H1 (cell line): ENCODE results near the gene TUT7. TPM values are rescaled to one million over a fixed set of nuclear protein-coding genes. Genes with fewer than 3 reads are reported as not detected.

ENCODE experiments used
- CTCF ChIA-PET: fragments of 300-600 bp; sonication (Branson Sonifier 250); formaldehyde crosslinking; loops from one replicate; lab custom pipeline; 2021; ENCODE audit not compliant: partially characterized antibody; lab: Charles Lee
- POLR2A ChIA-PET: fragments of 300-600 bp; sonication (Branson Sonifier 250); formaldehyde crosslinking; loops from one replicate; lab custom pipeline; 2021; ENCODE audit warnings: inconsistent platforms; ENCODE audit not compliant: partially characterized antibody; lab: Charles Lee
- DNase-seq, 2 experiments: peaks; one replicate each; pipeline versions ENCODE4 v3.0.0 to v3.0.0-alpha.2; 2010 to 2022; ENCODE audit warnings: low spot score in 2 of 2, low read depth in 1 of 2, mixed read lengths in 1 of 2
- FAIRE-seq: peaks from 2 replicates; lab custom pipeline; 2011; peaks lifted over from hg19 to GRCh38; lab: Jason Lieb, UNC
- H2AFZ ChIP-seq: 2 replicates; pipeline ENCODE4 v1.8.1; 2012; ENCODE audit warnings: low read length, inconsistent platforms
- H2AK5ac ChIP-seq: 2 replicates; pipeline ENCODE4 v1.6.1; 2013; ENCODE audit warnings: low read depth, low read length
- H2BK120ac ChIP-seq: replicated peaks from 2 replicates; pipeline ENCODE3; 2013; ENCODE audit warnings: low read depth, low read length, inconsistent platforms
- H2BK12ac ChIP-seq: 2 replicates; pipeline ENCODE4 v1.6.1; 2013; ENCODE audit warnings: low read depth, low read length
- H2BK15ac ChIP-seq: 2 replicates; pipeline ENCODE4 v1.6.1; 2013; ENCODE audit warnings: low read length
- H2BK20ac ChIP-seq: 2 replicates; pipeline ENCODE4 v1.6.1; 2013; ENCODE audit warnings: low read length
- H2BK5ac ChIP-seq: 2 replicates; pipeline ENCODE4 v1.6.1; 2013; ENCODE audit warnings: low read depth, low read length
- H3K14ac ChIP-seq: 2 replicates; pipeline ENCODE4 v1.6.1; 2013; ENCODE audit warnings: inconsistent platforms; ENCODE audit not compliant: insufficient read length
- H3K18ac ChIP-seq: 2 replicates; pipeline ENCODE4 v1.6.1; 2013; ENCODE audit warnings: low read length; ENCODE audit errors: extremely low read depth
- H3K23ac ChIP-seq: 2 replicates; pipeline ENCODE4 v1.6.1; 2013; ENCODE audit warnings: inconsistent platforms; ENCODE audit not compliant: insufficient read length
- H3K23me2 ChIP-seq: 2 replicates; pipeline ENCODE4 v1.6.1; 2013; ENCODE audit warnings: low read depth, low read length
- H3K27ac ChIP-seq: 2 replicates; pipeline ENCODE4 v1.6.1; 2011; ENCODE audit warnings: low read depth, low read length, inconsistent platforms
- H3K27me3 ChIP-seq, 4 experiments: replicated peaks in 1 of 4; 1 replicate in 1 of 4; 2 replicates in 3 of 4; pipeline versions ENCODE4 v1.6.1 to v1.8.1; 2011 to 2013; ENCODE audit warnings: low read length in 3 of 4, mild to moderate bottlenecking in 3 of 4, inconsistent platforms in 2 of 4, mixed read lengths in 2 of 4, moderate library complexity in 1 of 4; ENCODE audit not compliant: control insufficient read depth in 3 of 4, insufficient read depth in 3 of 4; ENCODE audit errors: extremely low read depth in 1 of 4
- H3K36me3 ChIP-seq, 4 experiments: 2 replicates each; pipeline versions ENCODE4 v1.6.1 to v1.8.1; 2011 to 2013; ENCODE audit warnings: mild to moderate bottlenecking in 4 of 4, low read length in 3 of 4, moderate library complexity in 2 of 4, control low read depth in 1 of 4, inconsistent platforms in 1 of 4; ENCODE audit not compliant: insufficient read depth in 4 of 4, control insufficient read depth in 2 of 4
- H3K4ac ChIP-seq: replicated peaks from 2 replicates; pipeline ENCODE3; 2013; ENCODE audit warnings: low read length, low read depth, mixed read lengths, inconsistent platforms; ENCODE audit not compliant: insufficient read length
- H3K4me1 ChIP-seq, 4 experiments: replicated peaks in 1 of 4; 1 replicate in 1 of 4; 2 replicates in 3 of 4; pipeline versions ENCODE4 v1.6.1 to v1.8.1; 2011 to 2013; ENCODE audit warnings: low read length in 3 of 4, inconsistent platforms in 2 of 4, mixed read lengths in 1 of 4; ENCODE audit not compliant: insufficient read depth in 4 of 4, control insufficient read depth in 3 of 4
- H3K4me2 ChIP-seq, 2 experiments: 2 replicates each; pipeline versions ENCODE4 v1.6.1 to v1.8.1; 2011 to 2013; ENCODE audit warnings: low read depth in 2 of 2, low read length in 2 of 2, control low read depth in 1 of 2, inconsistent platforms in 1 of 2, mild to moderate bottlenecking in 1 of 2; ENCODE audit not compliant: insufficient read depth in 1 of 2
- H3K4me3 ChIP-seq, 4 experiments: fragments of 200-600, 300-600 bp in 1 of 4; sonication (generic), shearing (Covaris generic), sonication (Bioruptor Twin) in 1 of 4; 2 replicates each; pipeline versions ENCODE4 v1.5.1 to v1.8.1; 2011 to 2016; ENCODE audit warnings: low read length in 4 of 4, low read depth in 3 of 4, control low read depth in 2 of 4, inconsistent platforms in 2 of 4, mild to moderate bottlenecking in 2 of 4, mixed read lengths in 1 of 4, moderate library complexity in 1 of 4; ENCODE audit not compliant: insufficient read depth in 2 of 4; ENCODE audit errors: extremely low read depth in 1 of 4
- H3K56ac ChIP-seq: replicated peaks from 2 replicates; pipeline ENCODE3; 2013; ENCODE audit warnings: low read depth, mild to moderate bottlenecking, mixed read lengths, low read length, inconsistent platforms; ENCODE audit not compliant: insufficient read length
- H3K79me1 ChIP-seq: 2 replicates; pipeline ENCODE4 v1.6.1; 2013; ENCODE audit warnings: low read depth, low read length, control low read depth
- H3K79me2 ChIP-seq, 2 experiments: 2 replicates each; pipeline versions ENCODE4 v1.6.1 to v1.8.1; 2012 to 2013; ENCODE audit warnings: low read length in 2 of 2, mild to moderate bottlenecking in 2 of 2, inconsistent platforms in 1 of 2; ENCODE audit not compliant: insufficient read depth in 2 of 2, control insufficient read depth in 1 of 2
- H3K9ac ChIP-seq, 4 experiments: replicated peaks in 1 of 4; 1 replicate in 1 of 4; 2 replicates in 3 of 4; pipeline versions ENCODE4 v1.6.1 to v1.8.1; 2011 to 2013; ENCODE audit warnings: low read depth in 3 of 4, low read length in 3 of 4, control low read depth in 2 of 4, mild to moderate bottlenecking in 2 of 4, moderate library complexity in 2 of 4, inconsistent platforms in 1 of 4; ENCODE audit errors: extremely low read depth in 1 of 4
- H3K9me3 ChIP-seq, 2 experiments: 2 replicates each; pipeline versions ENCODE4 v1.6.1 to v1.8.1; 2012 to 2013; ENCODE audit warnings: mild to moderate bottlenecking in 2 of 2, moderate library complexity in 2 of 2, control low read depth in 1 of 2, inconsistent platforms in 1 of 2, low read depth in 1 of 2, low read length in 1 of 2, mixed read lengths in 1 of 2; ENCODE audit not compliant: insufficient read depth in 2 of 2
- H4K20me1 ChIP-seq, 2 experiments: replicated peaks in 1 of 2; 2 replicates each; pipeline versions ENCODE3 to v1.8.1; 2011 to 2013; ENCODE audit warnings: inconsistent platforms in 2 of 2, low read length in 2 of 2, mild to moderate bottlenecking in 1 of 2; ENCODE audit not compliant: insufficient read depth in 2 of 2, control insufficient read depth in 1 of 2
- H4K5ac ChIP-seq: 2 replicates; pipeline ENCODE4 v1.6.1; 2013; ENCODE audit warnings: low read length, low read depth, mixed read lengths, inconsistent platforms; ENCODE audit not compliant: insufficient read length
- H4K8ac ChIP-seq: 2 replicates; pipeline ENCODE4 v1.8.0; 2013; ENCODE audit warnings: mild to moderate bottlenecking, moderate library complexity, low read length, inconsistent platforms; ENCODE audit not compliant: insufficient read depth; ENCODE audit errors: extremely low read depth
- H4K91ac ChIP-seq: replicated peaks from 2 replicates; pipeline ENCODE3; 2013; ENCODE audit warnings: low read length, mixed read lengths, inconsistent platforms; ENCODE audit not compliant: insufficient read length
- ASH2L ChIP-seq: fragments of 200-600, 300-600 bp; sonication (generic); IDR thresholded peaks from one replicate; pipeline ENCODE4 v1.7.1; 2017; ENCODE audit warnings: low read length
- CTCF ChIP-seq, 3 experiments: IDR thresholded peaks; 1 replicate in 2 of 3; 2 replicates in 1 of 3; pipeline versions ENCODE4 v1.5.1 to v1.6.1; 2011; ENCODE audit warnings: low read length in 3 of 3, mild to moderate bottlenecking in 3 of 3, inconsistent platforms in 2 of 3, low read depth in 1 of 3, moderate library complexity in 1 of 3; ENCODE audit not compliant: insufficient read depth in 1 of 3; ENCODE audit errors: control extremely low read depth in 1 of 3
- KDM1A ChIP-seq: fragments of 200-600, 300-600 bp; sonication (generic); IDR thresholded peaks from 2 replicates; pipeline ENCODE4 v1.7.1; 2016; ENCODE audit warnings: mild to moderate bottlenecking, low read length, borderline replicate concordance
- RBBP5 ChIP-seq: IDR thresholded peaks from 2 replicates; pipeline ENCODE4 v1.7.1; 2012; ENCODE audit warnings: low read depth, mild to moderate bottlenecking, inconsistent platforms, low read length, moderate library complexity, borderline replicate concordance
- WGBS, 2 experiments: shearing (Covaris generic) in 1 of 2; methylation state at CpG; one replicate each; pipeline versions ENCODE4 v1.1.6 to v1.1.7; 2013 to 2015; ENCODE audit warnings: low lambda C conversion rate in 2 of 2, mixed read lengths in 2 of 2, inconsistent platforms in 1 of 2, low coverage in 1 of 2, missing lambda C conversion rate in 1 of 2; ENCODE audit not compliant: insufficient replicate concordance in 2 of 2, insufficient coverage in 1 of 2, insufficient read length in 1 of 2; ENCODE audit errors: extremely low coverage in 1 of 2, missing lambda C conversion rate in 1 of 2; 5-methylcytosine and 5-hydroxymethylcytosine counted together
- polyA plus RNA-seq, 7 experiments: library from polyadenylated mRNA; depleted of rRNA in 3 of 7; stranded (reverse) in 5 of 7; unstranded in 2 of 7; fragments of >200 nt in 5 of 7; fragments of 200-250 nt in 2 of 7; gene quantifications; 1 replicate in 5 of 7; 2 replicates in 1 of 7; 4 replicates in 1 of 7; pipeline versions ENCODE4 v1.2.1 to v1.2.3, GENCODE V29; 2011 to 2013; ENCODE audit warnings: missing spikeins in 2 of 7, mixed read lengths in 2 of 7
- total RNA-seq: library from RNA; stranded (reverse); fragmentation: NEBNext Ultra II Directional; extraction: Animal tissue kit (Norgen Biotek cat#: 25700); gene quantifications from 2 replicates; pipeline ENCODE4 v1.2.1, GENCODE V29; 2021
- TF ChIP-seq, protein P1 (sequence below): IDR thresholded peaks from 2 replicates; pipeline ENCODE4 v1.6.1; 2011; ENCODE audit warnings: low read length, improper control_type of control experiment

TUT7 gene
- total and polyA plus RNA-seq, 2 of the 8 experiments (the other 6 are each of a cell fraction or from before 2014, with no cell fraction given) = 4.8 to 19.3 TPM

DNA sequence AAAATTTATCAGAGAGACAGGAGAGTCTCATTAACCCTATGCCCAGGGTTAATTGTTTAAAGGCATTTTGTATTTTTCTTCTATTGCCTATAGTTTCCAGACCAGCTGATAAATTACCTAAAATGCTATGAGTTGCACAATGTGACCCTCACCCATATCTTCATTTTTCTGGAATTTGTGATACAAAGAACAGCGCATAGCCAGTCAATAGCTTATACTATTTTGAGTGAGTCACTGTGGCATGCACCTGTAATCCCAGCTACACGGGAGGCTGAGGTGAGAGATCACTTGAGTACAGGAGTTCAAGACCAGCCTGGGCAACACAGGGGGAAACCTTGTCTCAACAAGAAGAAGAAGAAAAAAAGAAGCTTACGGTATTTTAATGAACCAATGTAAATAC lies 97.6 kb downstream of the TUT7 start:
- Histone ChIP-seq H4K8ac (no peak overlapping the region), H3K4ac (no peak overlapping the region), H2AFZ (no peak overlapping the region), H2BK12ac (no peak overlapping the region), H4K91ac (no peak overlapping the region), H3K9me3 (peaks cover 6% of the 10 kb centered on the region in 2 experiments; a peak in 3 of 4 replicates), H4K5ac (no peak overlapping the region), H3K4me2 (no peak overlapping the region), H3K36me3 (no peaks in the 10 kb centered on the region), H3K18ac (no peak overlapping the region), H2BK15ac (no peak overlapping the region), H3K14ac (no peak overlapping the region), H2AK5ac (no peak overlapping the region), H3K4me3 (no peak overlapping the region), H4K20me1 (no peaks in the 10 kb centered on the region), H2BK120ac (no peak overlapping the region), H2BK20ac (no peak overlapping the region), H3K79me2 (no peaks in the 10 kb centered on the region), H3K79me1 (no peaks in the 10 kb centered on the region), H3K27ac (no peak overlapping the region), H3K4me1 (no peaks in the 10 kb centered on the region), H3K23ac (no peak overlapping the region), H3K23me2 (no peaks in the 10 kb centered on the region), H3K27me3 (no peaks in the 10 kb centered on the region), H3K56ac (no peak overlapping the region), H2BK5ac (no peak overlapping the region), H3K9ac (no peak overlapping the region)
- TF ChIP-seq, protein P1, sequence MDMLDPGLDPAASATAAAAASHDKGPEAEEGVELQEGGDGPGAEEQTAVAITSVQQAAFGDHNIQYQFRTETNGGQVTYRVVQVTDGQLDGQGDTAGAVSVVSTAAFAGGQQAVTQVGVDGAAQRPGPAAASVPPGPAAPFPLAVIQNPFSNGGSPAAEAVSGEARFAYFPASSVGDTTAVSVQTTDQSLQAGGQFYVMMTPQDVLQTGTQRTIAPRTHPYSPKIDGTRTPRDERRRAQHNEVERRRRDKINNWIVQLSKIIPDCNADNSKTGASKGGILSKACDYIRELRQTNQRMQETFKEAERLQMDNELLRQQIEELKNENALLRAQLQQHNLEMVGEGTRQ = no peak
- TF ChIP-seq ASH2L (no peak), CTCF (IDR thresholded peaks at IDR 0.05; ENCODE audit: control extremely low read depth in 1 of 3, insufficient read depth in 1 of 3, low read depth in 1 of 3, low read length in 3 of 3) (no peak), RBBP5 (no peak), KDM1A (no peak)
- POLR2A ChIA-PET = no interaction called here
- WGBS, 2 experiments = 92% methylated on average over 3 of the region's 3 CpGs; no CpG with 5 or more reads in 1 of the 2 experiments
- no peak for DNase-seq
- CTCF ChIA-PET = interaction anchor here (0.6 to 3.7 kb wide), 7 partner anchors 10 to 210 kb away, joined by 3 to 17 read pairs (median 4); no protein-coding TSS in a partner anchor
- FAIRE-seq = no peak
